ENCODE data around the gene TP53BP1.

DNA sequence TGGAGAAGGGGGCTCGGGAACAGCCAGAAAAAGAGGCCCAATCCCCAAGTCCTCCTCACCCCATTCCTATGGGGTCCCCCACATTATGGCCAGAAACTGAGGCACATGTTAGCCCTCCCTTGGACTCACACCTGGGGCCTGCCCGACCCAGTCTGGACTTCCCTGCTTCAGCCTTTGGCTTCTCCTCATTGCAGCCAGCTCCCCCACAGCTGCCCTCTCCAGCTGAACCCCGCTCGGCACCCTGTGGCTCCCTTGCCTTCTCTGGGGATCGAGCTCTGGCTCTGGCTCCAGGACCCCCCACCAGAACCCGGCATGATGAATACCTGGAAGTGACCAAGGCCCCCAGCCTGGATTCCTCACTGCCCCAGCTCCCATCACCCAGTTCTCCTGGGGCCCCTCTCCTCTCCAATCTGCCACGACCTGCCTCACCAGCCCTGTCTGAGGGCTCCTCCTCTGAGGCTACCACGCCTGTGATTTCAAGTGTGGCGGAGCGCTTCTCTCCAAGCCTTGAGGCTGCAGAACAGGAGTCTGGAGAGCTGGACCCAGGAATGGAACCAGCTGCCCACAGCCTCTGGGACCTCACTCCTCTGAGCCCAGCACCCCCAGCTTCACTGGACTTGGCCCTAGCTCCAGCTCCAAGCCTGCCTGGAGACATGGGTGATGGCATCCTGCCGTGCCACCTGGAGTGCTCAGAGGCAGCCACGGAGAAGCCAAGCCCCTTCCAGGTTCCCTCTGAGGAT, 35.0 kb upstream of the TP53BP1 start:
- TF ChIP-seq POLR2A (IDR thresholded peaks at IDR 0.05; ENCODE audit: low read depth, low read length) (no peak), POLR2AphosphoS5 (IDR thresholded peaks at IDR 0.05; ENCODE audit: low read depth, low read length) (no peak), TAF1 (IDR thresholded peaks at IDR 0.05; ENCODE audit: low read depth, low read length) (no peak), POU2F2 (IDR thresholded peaks at IDR 0.05; ENCODE audit: low read depth, low read length) (no peak)
